GM19438 (cell line): Measurements from ENCODE around the gene MTHFSD.
A peak's percentile ranks its signal among the peaks of the same experiment; 100 is the strongest.
"Not testable (repeated sequence)": the region's sequence is repeated elsewhere in the genome, so short reads cannot be mapped to it uniquely, and the experiment has no call there.

Experiments used
- ATAC-seq: cut with Tn5 transposase; IDR thresholded peaks from one replicate; pipeline ENCODE4 v1.9.1; 2021; ENCODE audit warnings: low read depth; ENCODE audit not compliant: unreplicated experiment

The MTHFSD gene, protein sequence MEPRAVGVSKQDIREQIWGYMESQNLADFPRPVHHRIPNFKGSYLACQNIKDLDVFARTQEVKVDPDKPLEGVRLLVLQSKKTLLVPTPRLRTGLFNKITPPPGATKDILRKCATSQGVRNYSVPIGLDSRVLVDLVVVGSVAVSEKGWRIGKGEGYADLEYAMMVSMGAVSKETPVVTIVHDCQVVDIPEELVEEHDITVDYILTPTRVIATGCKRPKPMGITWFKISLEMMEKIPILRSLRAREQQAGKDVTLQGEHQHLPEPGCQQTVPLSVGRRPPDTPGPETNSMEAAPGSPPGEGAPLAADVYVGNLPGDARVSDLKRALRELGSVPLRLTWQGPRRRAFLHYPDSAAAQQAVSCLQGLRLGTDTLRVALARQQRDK

DNA sequence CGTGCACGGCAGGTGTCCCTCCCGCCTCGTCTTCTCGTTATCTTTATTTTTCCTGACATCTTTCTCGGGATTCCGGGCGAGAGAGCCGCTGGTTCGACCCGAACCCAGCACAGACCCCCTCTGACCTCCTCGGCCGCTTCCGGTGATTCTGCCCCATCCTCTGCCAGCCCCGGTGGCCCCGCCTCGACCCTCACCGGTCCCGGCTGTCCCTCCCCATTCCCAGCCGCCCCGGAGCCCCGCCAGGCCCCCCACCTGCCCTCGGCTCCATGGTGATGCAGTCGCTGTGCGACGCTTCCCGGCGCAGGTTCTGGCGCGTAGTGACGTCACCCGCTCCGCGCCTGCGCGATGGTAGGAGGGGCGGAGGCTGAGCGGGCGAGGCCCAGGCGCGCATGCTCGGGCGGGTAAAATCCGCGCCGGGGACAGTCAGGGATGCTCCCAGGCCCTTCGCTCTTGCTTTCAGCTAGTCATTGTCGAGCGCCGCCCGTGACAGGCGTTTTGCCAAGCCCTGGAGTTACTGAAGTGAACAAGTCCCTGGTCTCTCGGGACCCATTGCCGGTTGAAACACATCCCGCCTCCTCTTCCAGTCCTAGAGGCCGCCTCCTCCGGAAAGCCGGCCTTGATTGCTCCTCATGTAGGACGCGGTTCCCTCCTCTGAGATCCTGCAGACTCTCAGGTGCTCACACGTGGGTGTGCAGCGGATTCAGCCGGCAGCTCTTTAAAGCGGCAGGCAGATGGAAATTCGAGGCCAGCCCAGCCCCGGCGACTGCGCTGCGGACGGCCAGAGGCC, at the start of gene MTHFSD:
Gene MTHFSD, minus strand, starts transcription at position 319 of the 787 bp plus-strand sequence. Its CDS starts 51 bp downstream, at position 268.
- ATAC-seq, result peak; percentile 80

DNA sequence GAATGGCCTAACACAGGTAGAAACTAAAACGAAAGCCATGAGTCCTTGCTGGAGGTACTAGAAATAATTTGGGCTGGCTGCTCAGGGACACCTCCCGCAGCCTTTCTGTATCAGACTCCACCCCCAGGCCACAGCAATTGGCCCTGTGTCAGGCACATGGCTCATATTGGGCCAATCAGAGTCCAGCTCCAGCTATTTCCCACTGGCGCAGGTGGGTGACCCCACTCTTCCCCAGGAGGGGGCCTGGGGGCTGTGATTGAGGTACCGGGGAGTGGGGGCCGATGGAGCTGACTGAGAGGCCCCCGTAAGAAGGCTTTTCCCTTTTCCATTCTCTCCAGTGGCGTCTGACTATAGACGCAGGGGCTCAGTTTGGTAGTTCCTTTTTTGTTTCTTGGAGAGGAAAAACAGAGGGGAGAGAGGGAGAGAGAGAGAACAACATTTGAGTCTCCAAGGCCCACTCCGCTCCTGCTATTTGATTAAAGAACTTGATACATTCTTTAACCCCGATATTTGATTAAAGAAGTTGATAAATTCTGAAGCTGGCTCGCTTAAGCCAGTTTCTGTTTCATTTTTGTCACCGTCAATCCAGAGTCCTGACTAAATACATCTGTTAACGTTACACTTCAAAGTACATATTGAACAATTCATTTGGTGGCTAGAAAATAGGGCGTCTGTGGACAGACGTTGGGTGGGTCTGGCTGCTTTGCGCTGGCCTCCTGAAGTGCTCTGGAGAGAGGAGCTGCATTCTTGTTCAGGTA, 49.6 kb upstream of the MTHFSD start:
- ATAC-seq, result no peak

DNA sequence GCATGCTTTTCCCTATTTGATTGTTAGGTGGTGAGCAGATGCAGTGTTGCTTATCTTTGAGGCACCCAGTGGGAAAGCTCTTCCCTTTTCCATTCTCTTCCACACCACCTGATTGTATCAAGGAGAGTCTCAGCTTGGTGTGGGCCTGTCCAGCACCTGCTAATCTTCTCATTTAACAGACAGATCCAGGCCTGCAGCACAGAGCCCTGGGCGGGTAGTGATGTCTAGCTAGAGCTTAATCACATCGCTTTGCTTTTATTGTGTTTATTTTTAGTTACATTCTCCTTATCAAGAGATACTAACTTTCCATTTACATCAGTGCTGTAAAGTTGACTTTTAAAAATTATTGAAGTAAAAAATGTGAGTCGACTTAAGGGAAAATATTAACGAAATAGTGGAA, 47.5 kb upstream of the MTHFSD start:
- ATAC-seq, result no peak

DNA sequence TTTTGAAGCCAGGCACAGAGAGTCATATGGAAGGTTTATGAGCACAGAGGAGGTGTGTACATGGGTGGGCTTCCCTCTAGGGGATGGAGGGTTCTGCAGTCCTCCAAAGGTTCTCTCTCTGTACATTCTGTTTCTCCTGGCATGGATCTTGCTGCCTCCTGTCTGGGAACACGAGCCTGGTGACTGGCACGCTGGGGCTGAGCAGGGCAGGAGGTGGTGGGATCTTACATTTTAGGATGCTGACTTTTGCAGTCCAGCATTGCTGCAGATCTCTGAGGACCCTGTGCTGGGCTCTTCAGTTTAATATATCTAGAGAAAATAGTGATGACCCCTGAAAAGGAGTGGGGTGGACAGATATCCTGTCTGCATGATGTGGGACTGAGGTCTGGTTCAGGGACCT, 46.3 kb upstream of the MTHFSD start:
- ATAC-seq, result no peak

DNA sequence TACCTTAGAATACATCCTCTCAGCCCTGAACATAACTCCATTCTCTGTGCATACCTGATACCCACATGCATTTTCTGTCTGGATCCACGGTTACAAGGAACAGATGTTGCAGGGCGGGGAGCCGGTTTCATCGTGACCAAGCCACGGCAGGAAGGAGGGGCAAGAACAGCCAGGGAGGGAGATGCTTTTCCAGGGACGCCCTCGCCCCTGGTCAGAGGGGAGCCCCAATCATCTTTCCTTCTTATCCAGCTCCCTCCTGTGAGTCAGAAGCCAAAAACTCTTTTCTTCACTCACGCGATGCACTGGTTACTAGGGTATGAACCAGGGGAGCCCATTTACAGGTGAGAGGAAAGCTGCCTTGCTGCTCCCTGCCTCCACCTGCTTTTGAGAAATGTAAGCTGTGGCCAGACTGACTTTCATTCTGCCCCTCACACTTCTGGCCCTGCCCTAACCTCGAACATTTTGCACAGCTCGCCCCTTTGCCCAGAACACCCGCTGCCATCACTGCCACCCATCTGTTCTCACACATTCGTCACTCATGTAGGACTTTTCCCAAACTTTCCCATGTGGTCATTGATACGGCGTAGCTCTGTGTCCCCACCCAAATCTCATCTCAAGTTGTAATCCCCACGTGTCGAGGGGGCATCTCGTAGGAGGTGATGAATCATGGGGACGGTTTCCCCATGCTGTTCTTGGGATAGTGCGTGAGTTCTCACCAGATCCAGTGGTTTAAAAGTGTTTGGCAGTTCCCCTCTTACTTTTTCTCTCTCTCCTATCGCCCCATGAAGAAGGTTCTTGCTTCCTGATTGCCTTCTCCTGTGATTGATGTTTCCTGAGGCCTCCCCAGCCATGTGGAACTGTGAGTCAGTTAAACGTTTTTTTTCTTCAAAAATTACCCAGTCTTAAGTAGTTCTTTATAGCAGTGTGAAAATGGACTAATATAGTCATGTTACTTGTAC, 43.9 kb upstream of the MTHFSD start:
- no peak for ATAC-seq

DNA sequence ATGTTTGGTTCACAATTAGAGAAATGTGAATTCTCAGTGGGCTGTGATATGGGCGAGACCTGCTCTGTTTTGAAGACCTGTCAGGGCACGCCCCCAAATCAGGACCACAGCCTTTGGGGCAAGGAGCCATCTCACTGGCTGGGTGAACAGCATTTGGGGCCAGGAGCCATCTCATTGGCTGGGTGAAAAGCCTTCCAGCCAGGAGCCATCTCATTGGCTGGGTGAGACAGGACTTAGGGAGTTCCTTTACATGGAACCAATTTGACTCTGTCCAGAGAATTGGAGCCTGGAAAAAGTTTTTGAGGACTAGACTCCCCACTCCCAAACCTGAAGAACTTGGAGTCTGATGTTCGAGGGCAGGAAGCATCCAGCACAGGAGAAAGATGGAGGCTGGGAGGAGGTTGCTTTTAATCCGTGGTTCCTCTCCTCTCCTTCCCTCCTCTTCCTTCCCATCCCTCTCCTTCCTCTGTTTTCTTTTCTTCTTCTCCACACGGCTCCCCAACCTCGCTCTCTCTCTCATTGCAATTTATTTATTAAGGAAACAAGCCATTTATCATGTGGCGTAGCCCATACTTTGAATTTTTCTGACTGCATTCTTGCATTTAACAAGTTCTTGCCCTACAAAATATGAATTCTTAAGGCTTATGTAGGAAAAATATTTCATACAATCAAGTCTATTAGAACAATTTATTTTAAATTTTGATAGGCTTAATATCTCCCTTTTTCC, 43.0 kb upstream of the MTHFSD start:
- ATAC-seq, result no peak

DNA sequence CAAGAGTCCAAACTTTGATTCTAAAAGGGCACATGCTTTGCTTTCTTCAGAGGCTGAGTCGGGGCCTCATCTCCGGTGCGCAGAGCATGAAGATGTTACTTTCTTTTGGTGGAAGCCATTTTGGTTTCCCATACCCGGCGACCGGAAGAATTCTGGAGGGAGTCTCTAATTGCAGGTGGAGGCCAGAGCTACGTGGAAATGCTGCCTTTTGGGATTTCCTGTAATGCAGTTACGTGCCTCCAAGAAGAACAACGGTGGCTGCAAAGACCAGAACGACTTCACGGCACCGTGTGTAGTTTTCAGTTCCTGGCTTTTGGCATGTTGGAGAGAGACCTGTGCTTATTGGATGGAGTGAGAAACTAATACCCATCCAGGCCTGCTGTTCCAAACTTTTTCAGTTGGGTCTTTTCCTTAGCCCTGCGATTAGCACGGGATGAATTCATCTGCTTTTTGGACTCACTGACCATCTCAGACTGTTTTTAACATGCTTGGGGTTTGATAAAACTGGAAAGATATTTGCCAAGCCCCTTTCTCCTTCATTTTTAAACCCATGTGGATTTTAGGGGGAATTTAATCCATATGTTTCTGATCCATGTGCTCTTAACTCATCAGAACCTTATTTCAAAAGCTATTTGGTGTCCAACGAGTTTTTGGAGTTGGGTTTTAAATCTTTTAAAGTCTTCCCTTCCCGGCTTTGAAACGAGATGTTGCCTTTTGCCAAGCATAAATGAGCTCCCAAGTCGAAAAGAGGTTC, 42.3 kb upstream of the MTHFSD start:
- ATAC-seq, result no peak

DNA sequence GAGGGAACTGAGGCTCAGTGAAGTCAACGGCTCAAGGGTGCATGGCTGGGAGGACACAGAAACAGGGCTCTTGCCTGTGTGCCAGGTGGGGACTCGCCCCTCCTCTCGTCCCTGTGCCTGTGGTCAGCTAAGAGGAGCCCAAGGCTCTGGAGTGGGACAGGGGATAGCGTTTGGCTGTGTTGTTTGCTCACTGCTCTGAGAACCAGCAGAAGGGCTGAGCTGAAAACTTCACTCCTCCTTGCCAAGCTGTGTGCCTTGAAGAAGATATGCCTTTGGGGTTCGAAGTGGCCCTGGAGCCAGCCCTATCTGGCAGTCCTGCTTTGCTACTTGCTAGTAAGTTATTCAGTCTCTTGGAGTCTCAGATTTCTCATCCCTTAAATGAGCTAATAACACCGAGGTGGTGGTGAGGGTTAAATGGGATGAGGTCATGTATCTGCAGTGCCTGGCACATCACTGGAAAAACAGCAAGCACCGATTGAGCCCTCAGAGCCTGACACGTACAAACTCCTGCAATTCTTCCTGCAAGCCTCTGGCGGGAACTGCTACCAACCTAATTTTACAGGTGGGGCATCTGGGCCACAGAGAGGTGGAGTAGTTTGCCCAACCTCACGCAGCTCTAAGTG, 41.1 kb upstream of the MTHFSD start:
- ATAC-seq, result no peak

DNA sequence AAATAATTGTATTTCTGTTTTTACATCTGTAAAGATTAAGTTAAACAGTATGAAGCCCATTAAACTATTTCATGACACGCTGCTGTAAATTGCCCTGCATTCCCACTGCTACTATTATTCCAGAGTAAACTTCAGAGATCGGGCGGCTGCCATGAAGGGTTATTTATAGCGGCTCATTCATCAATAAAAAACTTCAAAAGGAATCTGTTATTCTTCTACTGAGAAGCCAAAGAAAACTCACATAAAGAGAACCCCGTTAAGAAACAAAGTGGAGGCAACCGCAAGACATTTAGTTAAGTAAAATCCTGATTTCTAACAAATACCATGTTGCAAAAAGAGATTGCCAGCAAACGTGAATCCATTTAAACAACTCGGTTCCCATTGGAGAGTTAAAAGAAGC, 39.7 kb upstream of the MTHFSD start:
- ATAC-seq, result no peak

DNA sequence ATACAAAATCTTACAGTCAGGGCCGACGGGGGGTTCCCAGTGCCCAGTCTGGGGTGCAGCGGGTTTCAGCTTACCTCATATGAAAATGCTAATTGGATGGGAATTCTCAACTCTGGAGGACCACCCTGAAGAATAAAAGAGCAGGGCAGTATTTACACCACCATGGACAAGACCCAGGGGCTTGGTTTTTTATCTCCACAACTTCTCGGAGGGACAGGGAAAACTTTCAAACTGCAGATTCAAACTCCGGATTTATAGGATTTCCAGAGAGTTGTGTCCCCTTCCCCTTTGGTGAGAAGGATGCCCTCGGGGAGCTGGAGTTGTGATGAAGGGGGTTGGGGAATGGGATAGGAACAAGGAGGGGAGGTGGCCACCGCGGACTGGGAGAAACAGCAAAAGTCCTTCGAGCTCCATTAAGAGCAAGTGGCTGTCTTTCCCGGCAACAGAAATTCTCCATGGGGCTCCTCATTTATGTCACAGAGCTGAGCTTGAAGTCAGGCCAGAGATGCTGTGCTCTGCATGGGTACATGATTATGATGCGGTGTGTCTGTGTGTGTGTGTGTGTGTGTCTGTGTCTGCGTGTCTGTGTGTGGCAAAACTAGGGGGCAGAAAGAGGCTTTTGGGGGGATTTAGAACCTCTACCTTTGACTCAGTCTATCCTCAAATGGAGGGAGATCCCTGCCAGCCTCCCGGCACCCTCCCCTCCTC, 39.0 kb upstream of the MTHFSD start:
- ATAC-seq, result no peak

DNA sequence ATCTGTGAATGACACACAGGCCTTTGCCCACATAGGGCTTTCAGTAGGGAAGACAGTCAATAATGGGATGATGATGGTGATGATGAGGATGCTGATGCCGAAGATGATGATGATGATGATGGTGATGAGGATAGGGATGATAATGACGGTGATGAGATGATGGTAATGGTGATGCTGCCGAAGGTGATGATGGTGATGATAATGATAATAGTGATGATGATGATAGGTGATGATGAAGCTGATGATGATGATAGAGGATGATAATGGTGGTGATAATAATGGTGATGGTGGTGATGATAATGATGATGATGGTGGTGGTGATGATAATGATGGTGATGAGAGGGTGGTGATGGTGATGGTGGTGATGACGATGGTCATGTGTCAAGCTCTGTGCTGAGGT, 36.2 kb upstream of the MTHFSD start:
- no peak for ATAC-seq

DNA sequence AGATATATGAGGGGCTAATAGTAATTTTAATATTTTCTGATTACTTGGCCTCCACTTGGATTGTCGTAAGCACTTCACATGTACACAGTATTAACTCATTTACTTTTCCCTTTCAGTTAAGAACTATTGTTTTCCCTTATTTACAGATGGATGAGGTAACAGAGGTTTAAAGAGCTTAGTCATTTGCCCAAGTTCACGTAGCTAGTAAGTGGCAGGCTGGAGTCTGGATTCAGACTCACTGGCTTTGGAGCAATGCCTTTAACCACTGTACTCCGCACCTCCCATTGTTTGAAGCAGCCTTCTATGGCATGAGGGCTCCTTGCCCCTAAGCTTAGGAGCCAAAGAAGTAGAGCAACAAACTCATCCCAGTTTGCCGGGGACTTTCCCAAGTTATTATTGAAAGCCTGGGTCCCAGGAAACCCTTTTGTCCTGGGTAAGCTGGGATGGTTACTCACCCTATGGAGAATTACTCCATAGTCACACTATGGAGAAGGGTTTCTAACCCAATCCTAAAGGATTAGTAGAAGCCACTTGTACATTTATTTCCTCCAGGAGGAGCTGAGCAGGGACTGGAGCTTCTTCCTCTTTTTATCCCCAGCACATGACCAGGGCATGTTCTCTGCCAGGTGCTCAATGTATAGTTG, 35.6 kb upstream of the MTHFSD start:
- no peak for ATAC-seq

DNA sequence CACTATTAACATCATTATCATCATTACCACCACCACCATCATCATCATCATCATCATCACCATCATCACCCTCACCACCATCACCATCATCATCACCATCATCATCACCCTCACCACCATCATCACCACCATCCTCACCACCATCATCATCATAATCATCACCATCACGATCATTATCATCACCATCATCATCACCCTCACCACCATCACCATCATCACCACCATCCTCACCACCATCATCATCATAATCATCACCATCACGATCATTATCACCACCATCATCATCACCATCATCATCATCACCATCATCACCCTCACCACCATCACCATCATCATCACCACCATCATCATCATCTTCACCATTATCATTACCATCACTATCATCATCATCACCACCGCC, 32.9 kb upstream of the MTHFSD start:
- not testable (repeated sequence) for ATAC-seq

DNA sequence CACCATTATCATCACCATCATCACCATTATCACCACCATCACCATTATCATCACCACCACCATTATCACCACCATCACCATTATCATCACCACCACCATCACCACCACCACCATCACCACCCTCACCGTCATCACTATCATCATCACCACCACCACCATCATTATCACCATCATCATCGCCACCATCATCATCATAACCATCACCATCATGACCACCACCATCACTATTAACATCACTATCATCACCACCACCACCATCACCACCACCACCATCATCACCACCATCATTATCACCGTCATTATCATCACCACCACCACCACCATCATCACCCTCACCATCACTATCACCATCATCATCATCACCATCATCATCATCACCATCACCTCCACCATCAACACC, 32.5 kb upstream of the MTHFSD start:
- no peak for ATAC-seq

DNA sequence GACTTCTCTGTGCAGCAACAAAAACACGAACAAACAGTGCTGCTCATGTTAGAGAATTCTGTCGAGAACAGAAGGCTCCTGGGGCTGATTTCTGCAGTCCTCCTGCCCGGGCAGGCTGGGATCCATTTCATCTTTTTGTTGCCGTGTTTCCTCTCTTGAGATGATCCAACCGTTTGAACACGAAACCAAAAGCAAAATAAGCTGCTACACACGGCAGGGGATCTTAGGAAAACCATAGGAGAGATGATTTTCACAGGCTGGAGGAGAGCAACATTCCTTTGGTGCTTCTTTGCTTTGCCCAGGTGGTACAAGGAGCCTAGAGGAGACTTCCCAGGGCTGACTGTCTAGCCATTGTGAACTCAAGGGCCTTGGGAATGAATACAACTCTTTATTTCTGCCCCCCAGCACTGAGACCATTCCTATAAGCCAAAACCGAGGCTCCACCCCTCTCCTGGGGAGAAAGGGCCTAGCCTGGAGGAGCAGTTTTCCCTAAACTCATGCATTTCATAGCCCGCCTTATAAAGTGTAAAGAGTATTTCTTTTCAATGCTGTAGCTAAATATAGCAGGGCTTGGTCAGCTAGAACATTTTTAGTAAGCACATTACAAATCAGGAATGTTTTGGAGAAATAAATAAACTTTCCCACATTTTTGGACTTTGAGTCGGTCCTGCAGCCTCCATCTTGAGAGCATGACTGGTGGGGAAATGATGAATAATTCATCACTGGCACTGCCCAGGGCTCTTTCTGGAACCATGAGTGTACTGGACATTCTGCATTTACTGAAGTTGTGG, 31.0 kb upstream of the MTHFSD start:
- ATAC-seq, result no peak
